Lower leg skin (tissue), 3 donors: ENCODE data around the gene LTF.

Experiments used
- POLR2A ChIP-seq, 2 donors: fragments of 450-650 bp; IDR thresholded peaks; one replicate each; pipeline ENCODE4 v1.6.1; 2016 to 2017; ENCODE audit warnings: antibody characterized with exemption in 2 of 2, mild to moderate bottlenecking in 1 of 2, moderate library complexity in 1 of 2
- TF ChIP-seq, protein P1 (sequence below), 3 donors: fragments of 450-650 bp; IDR thresholded peaks; one replicate each; pipeline ENCODE4 v1.5.1; 2016; ENCODE audit warnings: antibody characterized with exemption in 3 of 3, mild to moderate bottlenecking in 3 of 3, moderate library complexity in 2 of 3

DNA sequence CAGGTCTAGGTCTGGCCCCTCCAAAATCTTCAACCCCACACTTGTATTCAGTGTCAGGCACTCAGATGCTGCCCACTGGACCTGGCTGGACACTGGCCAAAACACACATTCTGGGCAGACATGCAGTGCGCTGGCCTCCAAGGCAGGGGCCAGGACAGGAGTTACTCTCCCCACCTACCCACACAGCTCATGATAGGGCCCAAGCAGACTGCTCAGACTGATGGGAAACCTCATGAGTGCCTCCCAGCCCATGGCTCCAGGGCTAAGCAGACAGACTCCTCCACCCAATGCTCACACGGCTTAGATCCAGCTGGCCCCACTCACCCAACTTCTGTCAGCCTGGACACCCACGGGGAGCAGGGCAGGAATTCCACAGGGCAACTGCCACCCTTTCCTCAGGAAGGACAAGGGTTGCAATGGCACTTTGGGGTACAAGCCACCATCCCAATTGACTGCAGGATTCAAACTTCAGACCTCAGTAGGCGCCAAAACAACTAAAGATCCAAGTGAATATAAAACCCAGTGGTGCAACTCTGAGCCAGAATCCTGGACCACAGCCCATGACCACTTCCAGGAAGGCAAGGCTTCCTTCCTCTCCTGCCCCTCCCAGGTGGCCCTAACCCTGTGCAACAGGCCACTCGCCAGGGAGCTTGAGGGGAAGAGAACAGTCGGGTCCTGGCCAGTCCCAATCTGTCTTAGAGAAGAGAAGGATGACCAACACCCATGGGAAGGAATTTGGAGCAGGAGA, 1.4 kb downstream of the LTF start:
- TF ChIP-seq, protein P1, sequence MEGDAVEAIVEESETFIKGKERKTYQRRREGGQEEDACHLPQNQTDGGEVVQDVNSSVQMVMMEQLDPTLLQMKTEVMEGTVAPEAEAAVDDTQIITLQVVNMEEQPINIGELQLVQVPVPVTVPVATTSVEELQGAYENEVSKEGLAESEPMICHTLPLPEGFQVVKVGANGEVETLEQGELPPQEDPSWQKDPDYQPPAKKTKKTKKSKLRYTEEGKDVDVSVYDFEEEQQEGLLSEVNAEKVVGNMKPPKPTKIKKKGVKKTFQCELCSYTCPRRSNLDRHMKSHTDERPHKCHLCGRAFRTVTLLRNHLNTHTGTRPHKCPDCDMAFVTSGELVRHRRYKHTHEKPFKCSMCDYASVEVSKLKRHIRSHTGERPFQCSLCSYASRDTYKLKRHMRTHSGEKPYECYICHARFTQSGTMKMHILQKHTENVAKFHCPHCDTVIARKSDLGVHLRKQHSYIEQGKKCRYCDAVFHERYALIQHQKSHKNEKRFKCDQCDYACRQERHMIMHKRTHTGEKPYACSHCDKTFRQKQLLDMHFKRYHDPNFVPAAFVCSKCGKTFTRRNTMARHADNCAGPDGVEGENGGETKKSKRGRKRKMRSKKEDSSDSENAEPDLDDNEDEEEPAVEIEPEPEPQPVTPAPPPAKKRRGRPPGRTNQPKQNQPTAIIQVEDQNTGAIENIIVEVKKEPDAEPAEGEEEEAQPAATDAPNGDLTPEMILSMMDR (IDR thresholded peaks at IDR 0.05): no peak
- no peak for TF ChIP-seq POLR2A (IDR thresholded peaks at IDR 0.05)
